Measurements from ENCODE around the gene DKC1.
A peak's percentile ranks its signal among the peaks of the same experiment; 100 is the strongest.

DKC1 gene
- total RNA-seq, result 69.0 to 167 (median 74.9) reads per million in 4 experiments

DNA sequence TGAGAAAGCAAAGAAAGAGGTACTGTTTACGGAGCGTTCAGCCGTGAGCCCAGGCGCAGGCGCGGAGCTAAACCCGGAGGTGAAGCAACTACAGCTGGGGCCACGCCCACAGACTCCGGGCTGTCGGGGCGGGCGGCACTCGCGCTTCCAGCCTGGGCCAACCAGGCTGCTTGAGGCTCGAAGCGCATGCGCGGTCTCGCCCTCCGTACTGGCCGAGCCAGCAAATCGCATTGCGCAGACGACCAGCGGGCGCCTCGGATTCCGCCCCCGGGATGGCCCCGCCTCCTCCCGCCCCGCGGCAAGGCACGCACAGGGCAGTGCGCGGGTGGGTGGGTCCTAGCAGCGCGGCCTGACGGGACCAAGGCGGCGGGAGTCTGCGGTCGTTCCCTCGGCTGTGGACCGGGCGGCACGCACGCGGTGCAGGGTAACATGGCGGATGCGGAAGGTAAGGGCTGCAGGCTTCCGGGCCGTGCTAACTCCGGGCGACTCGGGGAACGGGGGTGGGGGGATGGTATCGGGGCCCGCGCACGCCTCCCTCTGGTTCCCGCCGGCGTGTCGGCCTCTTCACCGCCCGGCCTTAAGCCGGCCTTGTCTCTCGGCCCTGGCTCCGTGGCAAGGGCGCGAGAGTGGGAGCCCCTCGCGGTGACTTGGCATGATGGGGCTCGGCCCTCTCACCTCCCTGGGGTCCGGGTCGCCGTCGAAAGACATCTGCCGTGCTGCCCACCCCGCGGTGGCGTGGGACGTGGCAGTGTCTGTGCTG lies at the start of gene DKC1:
Gene DKC1 (plus strand): TSS at position 328 of the 760 bp plus-strand sequence. CDS start 102 bp downstream, at position 430.
- peak; percentile 86 for DNase-seq

DNA sequence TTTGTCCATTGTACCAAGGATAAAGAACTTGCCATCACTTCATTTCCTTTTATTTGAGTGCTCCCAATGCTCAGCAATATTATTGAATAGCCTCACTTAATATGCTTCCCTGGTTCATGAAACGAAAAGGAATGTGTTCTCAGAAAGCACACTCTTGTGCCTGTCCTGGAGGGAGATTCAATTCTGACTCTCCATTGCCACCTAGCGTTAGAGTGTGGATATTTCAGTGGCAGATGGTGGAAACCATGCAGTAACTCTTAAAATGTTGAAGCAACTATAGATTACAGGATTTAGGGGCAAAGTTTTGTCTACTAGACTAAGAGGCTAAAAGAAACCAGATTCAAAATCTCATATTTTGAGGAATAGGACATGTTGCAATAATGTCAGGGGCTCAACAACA lies 47.7 kb upstream of the DKC1 start:
- no peak for DNase-seq

DNA sequence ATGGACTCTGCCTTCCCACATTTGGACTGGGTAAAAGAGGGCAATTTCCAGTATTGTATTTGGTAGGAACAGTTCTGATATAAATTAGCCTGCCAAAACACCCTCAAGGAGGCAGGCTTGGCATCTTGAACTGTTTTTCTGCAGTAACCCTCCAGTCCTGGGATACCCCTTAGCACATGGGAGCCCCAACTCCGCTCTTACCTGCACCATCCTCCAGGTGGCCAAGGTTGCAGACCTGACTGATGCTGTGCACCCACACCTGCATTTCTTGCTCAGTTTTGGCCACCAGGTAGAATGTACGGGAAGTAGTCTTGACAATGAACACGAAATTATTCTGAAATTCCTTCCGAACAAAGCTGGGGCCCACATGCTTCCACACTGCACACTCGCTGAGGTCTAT lies 46.8 kb upstream of the DKC1 start:
- no peak for DNase-seq

DNA sequence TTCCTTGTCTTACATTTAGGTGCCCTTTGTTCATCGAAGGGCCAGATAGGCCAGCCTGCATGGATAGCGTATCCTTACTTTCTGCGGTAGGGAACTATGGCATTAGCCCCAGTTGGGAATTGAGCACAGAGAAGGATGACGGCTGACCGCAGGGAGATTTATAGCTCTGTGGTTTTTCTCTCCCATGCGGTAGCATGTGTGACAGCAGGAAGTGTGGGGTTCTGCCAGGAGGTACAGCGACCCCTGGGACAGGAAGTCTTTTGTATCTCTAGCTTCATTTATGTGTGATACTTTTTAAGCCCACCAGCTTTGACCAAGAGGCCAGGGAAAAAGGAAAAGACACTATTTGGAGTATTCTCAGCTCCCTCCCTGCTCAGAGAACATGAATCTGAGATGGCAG lies 44.8 kb upstream of the DKC1 start:
- no peak for DNase-seq

DNA sequence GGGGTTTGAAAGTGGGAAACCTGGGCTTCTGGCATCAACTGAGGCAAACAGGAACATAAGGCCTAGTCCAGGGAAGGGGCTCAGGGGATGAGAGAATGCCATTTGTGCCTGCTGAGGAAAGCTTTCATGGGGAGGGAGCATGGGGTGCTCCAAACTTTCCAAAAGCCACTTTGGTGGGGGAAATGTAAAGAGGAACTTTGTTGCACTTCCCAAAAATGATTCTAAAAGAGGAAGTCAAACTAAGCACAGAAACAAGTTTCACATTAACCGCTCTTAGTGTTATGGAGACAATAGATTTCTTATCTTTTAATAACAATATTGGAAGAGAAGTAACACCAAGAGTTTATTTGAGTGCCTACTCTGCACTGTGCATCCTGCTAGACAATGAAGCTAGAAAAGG lies 44.0 kb upstream of the DKC1 start:
- no peak for DNase-seq

DNA sequence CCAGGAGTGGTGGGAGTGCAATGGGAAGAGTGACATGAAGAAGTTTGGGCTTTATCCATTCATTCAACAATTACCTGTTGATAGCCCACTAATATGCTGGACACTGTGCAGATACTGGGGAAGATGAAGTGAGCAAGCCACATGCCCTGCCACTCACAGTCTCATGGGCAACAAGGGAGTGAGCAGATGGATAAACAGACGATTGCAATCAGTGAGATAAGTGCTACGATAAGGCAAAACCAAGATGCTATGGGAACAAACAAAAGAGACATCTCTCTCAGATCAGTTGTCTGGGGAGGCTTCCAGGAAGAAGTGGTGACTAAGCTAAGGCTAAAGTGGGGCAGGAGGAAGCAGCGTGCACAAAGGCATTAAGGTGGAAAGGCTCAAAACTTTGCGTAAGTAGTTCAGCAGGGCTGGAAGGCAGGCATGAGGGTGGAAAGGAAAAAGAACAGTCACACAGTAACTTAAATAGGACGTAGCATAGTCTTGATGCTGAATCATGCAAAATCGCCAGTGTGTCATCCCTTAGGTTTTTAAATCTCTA lies 43.5 kb upstream of the DKC1 start:
- no peak for DNase-seq

DNA sequence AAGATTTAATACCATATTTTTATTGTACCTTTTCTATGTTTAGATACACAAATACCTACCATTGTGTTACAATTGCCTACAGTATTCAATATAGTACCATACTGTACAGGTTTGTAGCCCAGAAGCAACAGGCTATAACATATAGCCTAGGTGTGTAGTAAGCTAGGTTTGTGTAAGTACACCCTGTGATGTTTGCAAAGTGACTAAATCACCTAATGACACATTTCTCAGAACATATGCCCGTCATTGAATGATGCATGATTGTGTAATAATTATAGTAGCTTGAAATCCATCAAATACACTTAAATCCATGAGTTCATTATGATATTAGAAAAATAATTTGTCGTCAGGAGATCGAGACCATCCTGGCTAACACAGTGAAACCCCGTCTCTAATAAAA lies 42.6 kb upstream of the DKC1 start:
- no peak for DNase-seq

DNA sequence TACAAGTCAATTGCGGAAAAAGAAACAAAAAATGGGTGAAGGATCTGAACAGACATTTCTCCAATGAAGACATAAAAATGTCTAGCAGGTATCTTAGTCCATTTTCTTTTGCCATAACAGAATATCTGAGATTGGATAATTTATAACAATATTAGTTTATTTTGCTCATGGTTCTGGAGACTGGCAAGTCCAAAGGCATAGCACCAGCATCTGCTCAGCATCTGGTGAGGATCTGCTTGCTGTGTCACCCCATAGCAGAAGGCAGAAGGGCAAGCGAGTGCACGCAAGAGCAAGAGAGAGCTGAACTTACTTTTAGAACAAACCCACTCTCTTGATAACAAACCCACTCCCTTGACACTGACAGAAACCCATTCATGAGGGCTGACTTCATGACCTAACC lies 41.5 kb upstream of the DKC1 start:
- DNase-seq, result no peak

DNA sequence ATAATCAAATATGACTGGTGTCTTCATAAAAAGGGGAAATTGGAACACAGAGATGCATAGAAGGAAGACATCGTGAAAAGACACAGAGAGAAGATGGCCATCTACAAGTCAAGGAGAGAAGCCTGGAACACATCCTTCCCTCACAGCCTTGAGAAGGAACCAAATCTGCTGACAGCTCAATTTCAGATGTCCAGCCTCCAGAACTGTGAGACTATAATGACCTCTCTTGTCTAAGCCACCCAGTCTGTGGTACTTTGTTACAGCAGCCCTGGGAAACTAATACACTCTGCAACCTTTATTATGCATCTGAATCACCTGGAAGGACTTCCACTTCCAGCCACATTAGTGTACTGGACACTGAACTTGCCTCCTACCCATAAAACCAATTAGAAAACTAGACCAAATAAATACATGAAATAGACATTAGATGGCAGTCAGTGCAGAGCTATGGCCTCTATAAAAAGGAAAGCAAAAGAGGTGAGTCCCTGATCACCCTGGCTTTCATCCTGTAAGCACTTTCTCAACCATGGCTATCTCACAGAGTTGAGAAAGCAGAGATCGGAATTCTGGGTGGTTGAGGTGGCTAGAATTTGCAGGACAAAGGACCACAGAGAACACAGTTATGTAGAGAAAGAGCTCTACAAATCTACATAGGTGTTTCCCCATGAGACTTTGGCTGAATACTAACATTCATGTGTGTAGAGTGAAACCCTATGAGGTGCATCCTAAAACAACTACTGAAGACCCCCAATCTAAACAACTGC lies 37.5 kb upstream of the DKC1 start:
- DNase-seq, result no peak

DNA sequence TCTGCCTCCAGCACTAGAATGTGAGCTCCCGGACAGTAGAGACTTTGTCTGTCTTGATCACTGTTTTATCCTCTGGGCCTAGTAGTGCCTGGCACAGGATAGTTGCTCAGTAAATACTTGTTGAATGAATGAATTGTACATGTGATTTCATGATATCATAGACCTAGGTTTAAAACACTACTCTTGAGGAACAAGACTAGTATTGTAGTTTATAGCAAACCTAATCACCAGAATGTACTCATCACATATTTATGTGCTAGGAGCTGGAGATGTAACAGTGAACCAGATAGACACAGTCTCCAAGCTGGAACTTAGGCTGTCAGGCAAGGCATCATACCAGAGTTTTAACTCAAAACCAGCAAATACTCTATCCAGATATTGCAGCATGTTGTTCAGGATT lies 35.2 kb upstream of the DKC1 start:
- no peak for DNase-seq

DNA sequence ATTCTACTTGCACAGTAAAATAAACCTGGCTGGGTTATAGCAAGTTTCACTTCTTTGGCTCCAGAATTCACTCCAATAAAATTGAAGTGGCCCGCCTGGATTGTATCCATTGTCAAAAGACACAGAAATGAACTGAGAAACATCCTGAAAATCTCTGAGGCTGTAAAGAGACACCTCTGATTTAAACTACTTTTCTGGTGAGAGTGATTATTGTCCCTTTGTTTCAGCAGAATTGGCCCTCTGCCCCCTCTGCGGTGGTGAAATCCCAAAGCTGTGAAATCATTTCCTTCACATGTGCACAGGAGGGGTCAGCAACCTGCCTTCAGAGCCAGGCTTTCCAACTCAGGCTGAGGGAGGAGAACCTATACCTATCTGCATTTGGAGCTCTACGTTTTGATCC lies 34.8 kb upstream of the DKC1 start:
- DNase-seq, result no peak

DNA sequence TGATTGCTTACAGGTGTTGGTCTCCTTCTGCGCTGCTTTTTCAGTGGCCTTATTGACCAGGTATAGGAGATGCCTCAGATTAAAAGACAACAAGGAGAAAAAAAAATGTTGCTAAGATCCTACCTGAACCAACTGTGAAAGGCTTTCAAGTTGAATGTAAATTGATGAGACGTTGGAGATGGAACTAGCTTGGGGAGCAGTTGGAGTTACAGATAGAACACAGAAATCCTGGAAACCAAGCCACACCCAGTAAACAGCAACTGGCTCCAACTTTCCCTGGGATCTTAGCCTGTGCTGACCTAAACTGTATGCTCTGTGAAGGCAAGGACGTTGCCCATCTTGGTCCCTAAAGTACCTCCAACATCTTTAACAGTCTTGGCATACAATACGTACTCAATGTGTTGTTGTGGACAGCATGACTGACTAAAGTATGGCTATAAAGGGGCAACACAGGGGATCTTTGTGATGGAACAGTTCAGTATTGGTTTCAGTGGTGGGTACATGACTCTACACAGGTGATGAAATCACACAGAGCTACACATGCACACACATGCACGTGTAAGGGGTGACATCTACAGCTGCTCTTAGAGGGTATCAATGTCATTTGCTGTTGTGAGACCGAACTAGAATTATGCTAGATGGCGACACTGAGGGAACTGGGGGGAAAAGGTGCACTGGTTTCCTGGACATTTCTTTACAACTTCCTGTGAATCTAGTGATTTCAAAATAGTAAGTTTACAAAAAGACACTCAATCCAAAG lies 34.1 kb upstream of the DKC1 start:
- DNase-seq, result no peak

DNA sequence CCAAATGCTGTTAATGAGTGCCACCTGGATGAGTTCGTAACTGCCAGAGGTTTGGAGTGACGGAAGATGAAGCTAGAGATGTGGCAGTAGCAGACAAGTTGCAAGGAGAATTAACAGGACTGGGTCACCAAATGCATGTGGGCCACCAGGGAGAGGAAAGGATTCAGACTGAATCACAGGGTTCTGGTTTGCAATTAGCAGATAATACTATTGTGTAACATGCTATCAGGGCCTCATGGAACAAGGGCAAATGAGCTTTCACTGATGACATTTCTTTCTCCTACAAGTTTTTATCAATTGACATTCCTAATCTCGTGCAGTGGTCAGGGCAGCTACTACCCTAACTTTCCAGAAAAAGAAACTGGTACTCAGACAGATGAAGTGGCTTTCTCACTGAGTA lies 33.2 kb upstream of the DKC1 start:
- no peak for DNase-seq

DNA sequence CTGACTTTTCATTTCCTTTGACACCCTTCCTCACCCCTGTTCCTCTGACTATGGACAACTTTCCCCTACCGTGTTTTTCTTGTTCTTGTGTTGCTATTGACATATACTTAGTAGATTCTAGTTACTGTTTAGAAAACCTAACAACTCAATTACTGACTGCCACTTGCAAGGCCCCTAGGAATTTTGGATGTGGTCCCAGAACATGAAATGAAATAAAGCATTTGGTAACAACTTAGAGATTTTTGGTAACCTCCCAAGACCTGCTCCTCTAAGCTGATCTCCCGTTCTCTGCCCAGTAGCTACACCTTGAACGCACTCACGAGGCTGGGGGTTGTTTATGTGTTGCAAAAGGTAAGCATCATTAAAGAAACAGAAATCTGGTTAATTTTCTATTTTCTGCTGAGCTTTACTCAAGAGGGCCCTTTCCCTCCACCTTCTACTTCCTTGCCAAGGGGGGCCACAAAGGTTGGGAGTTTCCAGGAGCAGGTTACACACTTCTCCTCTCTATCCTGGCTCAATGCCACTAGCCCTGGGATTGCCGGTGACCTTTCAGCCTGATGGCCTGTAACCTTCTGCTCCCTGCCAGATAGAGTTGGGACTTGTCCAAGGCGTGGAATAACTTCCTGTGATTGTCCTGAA lies 32.3 kb upstream of the DKC1 start:
- no peak for DNase-seq

DNA sequence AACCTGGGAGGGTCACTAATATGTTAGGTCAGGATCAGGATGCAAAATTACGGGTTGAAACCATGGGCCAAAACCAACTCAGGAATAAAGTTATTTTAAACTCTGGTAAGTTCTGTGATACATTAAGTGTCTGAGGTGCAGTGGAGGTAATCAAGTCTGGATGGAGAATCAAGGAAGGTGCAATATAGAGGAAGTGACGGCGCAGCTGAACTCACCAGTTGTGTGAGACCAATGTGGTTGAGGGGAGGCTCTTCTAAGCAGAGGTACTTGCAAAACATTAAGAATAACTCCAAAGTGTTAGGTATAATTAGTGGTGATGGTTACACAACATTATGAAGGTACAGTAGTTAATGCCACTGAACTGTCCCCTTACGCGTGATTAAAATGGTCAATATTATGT lies 31.5 kb upstream of the DKC1 start:
- no peak for DNase-seq

DNA sequence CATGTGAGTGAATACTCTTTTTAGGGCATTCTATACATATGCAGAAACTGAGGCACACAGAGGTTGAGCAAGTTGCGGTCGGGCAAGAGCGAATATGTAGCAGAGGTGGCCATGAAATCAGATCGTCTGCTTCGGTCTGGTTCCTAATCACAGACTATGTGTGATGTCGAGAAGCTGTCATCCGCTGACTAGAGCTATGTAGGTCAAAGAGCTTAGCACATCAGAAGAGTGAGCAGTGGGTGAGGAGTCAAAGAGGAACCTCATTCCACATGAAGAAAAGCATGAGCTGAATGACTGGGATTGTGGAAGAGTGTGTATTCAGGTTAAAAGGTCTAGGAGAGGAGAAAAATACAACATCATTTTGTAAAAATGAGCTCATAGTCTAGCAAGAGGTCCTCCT lies 30.8 kb upstream of the DKC1 start:
- no peak for DNase-seq

DNA sequence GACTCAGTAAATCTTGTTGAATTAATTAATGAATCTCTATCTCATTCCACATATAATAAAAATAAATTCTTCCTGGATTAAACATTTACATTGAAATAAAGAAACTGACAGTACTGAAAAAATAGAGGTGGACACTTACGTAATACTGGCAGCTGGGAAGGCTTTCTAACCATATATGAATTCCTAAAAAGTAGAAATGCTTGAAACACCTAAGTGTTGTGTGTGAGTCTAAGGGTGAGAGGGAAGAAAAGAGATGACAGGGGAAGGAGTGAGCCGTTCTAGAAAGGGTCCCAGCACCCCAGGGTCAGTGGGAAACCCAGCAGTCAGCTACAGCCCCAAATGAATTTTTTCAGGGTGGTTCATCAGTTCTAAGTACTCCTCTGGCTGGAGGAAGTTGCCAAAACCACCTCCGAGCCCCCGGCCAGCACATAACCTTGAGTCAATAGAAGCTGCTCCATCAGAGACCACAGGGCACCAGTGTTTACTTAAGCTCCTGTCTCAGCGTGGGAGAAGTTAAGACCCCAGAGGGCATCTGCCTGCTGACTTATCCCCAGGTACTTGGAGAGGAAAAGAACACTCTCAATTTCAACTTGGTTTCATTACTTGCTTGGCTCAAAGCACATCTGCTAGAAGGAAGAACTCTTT lies 30.1 kb upstream of the DKC1 start:
- DNase-seq, result no peak

DNA sequence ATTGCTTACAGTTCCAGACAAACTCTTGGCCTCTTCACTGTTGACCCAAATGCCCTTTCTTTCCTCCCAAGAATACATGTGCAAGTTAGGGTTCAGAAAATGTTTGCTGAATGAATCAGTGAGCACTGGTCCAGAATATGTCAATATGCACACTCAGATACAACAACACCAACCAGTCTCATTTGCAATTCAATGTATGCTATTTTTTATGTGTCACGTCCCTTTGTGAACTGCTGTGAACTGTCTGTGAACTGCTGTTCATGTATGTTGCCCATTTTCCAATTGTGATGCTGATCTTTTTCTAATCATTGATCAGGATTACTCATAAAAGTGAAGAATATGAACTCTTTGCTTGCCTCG lies 29.6 kb upstream of the DKC1 start:
- DNase-seq, result no peak

DNA sequence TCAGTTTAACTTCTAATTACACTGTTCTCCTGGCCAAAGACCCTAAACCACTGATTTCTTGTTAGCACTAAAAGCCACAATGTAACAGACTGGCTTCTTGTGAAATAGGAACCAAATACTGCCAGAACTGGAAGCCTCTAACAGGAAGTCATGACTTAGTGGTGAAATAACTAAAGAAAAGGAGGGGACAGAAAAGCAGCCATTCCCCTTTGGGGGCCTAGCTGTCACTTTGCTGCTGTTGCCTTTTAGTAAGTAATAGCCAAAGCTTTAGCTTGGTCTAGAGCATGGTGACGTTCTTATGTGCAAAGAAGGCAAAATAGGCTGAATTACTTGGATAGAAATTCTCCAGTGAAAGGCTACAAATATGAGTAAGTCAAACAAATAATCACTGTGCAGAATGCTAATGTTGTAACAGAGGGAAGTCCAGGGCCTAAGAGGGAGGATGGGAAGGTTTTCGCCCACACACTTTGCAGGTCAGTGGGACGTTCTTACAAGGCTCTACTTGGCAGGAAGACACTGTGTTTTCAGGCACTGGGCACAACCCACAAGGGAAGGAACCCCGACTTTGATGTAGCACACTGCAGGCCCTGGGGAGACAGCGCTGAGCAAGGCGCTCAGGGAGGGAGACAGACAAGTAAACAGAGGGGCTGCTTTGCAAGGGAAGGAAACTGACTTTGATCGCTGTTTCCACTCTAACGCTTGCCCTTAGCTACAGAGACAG lies 28.4 kb upstream of the DKC1 start:
- no peak for DNase-seq

DNA sequence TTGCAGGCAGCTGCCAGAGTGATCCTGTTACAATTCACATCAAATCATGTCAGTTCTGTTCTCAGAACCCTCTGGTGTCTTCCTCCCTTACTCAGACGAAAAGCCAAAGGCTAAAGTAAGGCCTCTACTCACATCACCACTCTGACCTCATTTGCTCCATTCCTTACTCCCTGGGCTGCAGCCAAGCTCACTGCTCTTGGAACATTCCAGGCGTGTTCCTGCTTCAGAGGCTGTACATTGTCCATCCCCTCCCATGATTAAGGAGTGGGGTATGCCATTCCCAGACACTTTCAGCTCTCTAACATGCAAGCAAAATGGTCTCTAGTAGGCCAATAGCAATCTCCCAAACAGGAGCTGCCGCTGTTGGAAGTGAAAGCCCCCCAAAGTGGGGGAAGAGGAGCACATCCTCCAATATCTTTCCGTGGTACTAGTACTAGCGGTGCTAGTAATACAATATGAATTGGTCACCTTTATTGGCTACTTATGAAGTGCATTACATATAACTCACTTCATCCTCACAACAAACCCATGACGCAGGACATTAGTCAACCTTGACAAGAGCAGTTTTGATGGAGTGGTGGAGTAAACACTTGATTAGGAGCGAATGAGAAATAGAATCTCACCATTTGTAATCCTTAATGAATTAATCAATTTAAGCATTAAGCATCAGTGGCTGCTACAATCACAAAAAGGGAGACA lies 26.8 kb upstream of the DKC1 start:
- DNase-seq, result no peak

DNA sequence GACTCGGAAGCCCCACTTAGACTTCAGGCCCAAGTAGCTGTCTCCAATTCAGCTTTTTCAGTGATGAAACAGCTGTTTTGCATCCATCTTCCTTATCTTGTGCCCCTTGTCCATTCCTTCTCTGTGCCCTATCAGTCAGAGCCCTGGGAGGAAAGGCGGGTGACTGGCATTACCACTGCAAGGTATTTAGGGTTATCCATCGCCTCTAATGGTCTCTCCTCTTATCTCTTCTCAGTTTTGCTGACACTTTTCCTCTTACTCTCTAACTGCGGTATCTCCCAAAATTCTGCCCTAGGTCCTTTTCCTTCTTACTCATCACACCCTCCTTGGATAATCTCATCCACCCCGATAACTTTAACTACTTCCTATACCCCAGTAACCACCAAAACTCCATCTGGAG lies 25.5 kb upstream of the DKC1 start:
- DNase-seq, result no peak

Data from effector CD8-positive, alpha-beta T cell (primary cell).